ENCODE results near the gene AP5Z1.

AP5Z1 gene

DNA sequence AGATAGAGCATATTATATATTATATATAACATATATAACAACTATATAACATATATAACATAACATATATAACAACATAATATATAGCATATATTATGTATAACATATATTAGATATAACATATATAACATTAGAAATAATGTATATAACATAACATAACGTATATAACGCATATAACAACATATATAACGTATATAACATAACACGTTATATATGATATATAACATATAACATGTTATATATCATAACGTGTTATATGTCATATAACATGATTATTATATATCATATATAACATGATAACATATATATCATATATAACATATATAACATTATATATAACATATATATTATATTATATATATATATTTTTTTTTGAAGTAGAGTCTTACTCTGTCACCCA lies 3.7 kb downstream of the AP5Z1 start:
- no peak overlapping the region for H2AFZ ChIP-seq (ENCODE audit: low read depth, low read length)
- no peak overlapping the region for H3K4me3 ChIP-seq (ENCODE audit: low read depth in 1 of 2, low read length in 2 of 2)
- H3K4me1 ChIP-seq (ENCODE audit: insufficient read depth, low read length) = peaks cover 34% of the 10 kb centered on the region
- peaks cover 43% of the 10 kb centered on the region for H3K79me2 ChIP-seq (ENCODE audit: insufficient read depth, low read length)
- no peaks in the 10 kb centered on the region for H3K9me3 ChIP-seq (ENCODE audit: insufficient read depth, low read length, severe bottlenecking)
- no peak for DNase-seq
- peaks cover 15% of the 10 kb centered on the region for H4K20me1 ChIP-seq (ENCODE audit: insufficient read depth, low read length)
- no peak overlapping the region for H3K27ac ChIP-seq (ENCODE audit: low read length)
- no peak for TF ChIP-seq EZH2 (IDR thresholded peaks at IDR 0.05; ENCODE audit: borderline replicate concordance, low read depth, low read length, severe bottlenecking)
- TF ChIP-seq, protein P1, sequence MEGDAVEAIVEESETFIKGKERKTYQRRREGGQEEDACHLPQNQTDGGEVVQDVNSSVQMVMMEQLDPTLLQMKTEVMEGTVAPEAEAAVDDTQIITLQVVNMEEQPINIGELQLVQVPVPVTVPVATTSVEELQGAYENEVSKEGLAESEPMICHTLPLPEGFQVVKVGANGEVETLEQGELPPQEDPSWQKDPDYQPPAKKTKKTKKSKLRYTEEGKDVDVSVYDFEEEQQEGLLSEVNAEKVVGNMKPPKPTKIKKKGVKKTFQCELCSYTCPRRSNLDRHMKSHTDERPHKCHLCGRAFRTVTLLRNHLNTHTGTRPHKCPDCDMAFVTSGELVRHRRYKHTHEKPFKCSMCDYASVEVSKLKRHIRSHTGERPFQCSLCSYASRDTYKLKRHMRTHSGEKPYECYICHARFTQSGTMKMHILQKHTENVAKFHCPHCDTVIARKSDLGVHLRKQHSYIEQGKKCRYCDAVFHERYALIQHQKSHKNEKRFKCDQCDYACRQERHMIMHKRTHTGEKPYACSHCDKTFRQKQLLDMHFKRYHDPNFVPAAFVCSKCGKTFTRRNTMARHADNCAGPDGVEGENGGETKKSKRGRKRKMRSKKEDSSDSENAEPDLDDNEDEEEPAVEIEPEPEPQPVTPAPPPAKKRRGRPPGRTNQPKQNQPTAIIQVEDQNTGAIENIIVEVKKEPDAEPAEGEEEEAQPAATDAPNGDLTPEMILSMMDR (IDR thresholded peaks at IDR 0.05; ENCODE audit: borderline replicate concordance, extremely low read depth, low read length, poor library complexity, severe bottlenecking) = no peak
- no peak overlapping the region for H3K9ac ChIP-seq (ENCODE audit: low read depth, low read length)
- no peaks in the 10 kb centered on the region for H3K27me3 ChIP-seq (ENCODE audit: insufficient read depth, low read length, poor library complexity)
- no peak overlapping the region for H3K4me2 ChIP-seq (ENCODE audit: insufficient read depth, low read length)
- no peak for ATAC-seq (ENCODE audit: insufficient read depth, low read depth)
- H3K36me3 ChIP-seq (ENCODE audit: insufficient read depth, low read length) = peaks cover 38% of the 10 kb centered on the region

DNA sequence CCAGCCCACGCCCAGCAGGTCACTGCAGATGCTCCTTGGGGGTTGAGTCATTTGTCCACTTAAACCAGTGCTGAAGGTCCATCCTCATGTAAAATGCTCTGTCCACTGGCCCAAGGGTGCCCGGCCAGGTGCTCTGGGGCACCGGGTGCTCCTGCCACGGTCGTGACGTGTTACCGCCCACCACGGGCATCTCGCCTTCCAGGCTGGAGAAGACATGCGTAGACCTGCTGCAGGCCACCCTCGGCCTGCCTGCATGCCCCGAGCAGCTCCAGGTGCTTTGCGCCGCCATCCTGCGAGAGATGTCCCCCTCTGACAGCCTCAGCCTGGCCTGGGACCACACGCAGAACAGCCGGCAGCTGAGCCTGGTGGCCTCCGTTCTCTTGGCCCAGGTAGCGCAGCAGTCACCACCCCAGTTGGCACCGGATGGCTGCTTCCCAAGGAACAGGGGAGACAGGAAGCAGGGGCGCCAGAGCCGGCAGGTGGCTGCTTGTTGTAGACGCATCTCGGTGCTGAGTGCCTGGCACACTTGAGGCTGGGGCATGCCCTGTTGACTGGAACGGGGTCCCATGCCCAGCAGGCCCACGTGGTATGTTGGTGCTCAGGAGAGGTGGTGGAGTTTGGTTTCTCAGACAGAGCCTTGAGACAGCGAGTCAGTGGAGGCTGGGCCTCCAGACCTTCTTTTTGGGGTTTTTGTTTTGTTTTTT lies 6.1 kb downstream of the AP5Z1 start:
- Histone ChIP-seq H3K9ac (ENCODE audit: low read depth, low read length) (no peak overlapping the region), H3K4me2 (ENCODE audit: insufficient read depth, low read length) (no peak overlapping the region), H3K4me1 (ENCODE audit: insufficient read depth, low read length) (peaks cover 17% of the 10 kb centered on the region), H2AFZ (ENCODE audit: low read depth, low read length) (no peak overlapping the region), H3K27ac (ENCODE audit: low read length) (no peak overlapping the region), H3K4me3 (ENCODE audit: low read depth in 1 of 2, low read length in 2 of 2) (no peak overlapping the region), H3K79me2 (ENCODE audit: insufficient read depth, low read length) (peaks cover 28% of the 10 kb centered on the region), H3K9me3 (ENCODE audit: insufficient read depth, low read length, severe bottlenecking) (no peaks in the 10 kb centered on the region), H3K36me3 (ENCODE audit: insufficient read depth, low read length) (peaks cover 59% of the 10 kb centered on the region), H4K20me1 (ENCODE audit: insufficient read depth, low read length) (peaks cover 11% of the 10 kb centered on the region; the same call in 1 of the 2 replicates), H3K27me3 (ENCODE audit: insufficient read depth, low read length, poor library complexity) (no peaks in the 10 kb centered on the region)
- no peak for ATAC-seq (ENCODE audit: insufficient read depth, low read depth)
- no peak for DNase-seq
- TF ChIP-seq, protein P1 (IDR thresholded peaks at IDR 0.05; ENCODE audit: borderline replicate concordance, extremely low read depth, low read length, poor library complexity, severe bottlenecking) = no peak
- TF ChIP-seq EZH2 (IDR thresholded peaks at IDR 0.05; ENCODE audit: borderline replicate concordance, low read depth, low read length, severe bottlenecking) = no peak

DNA sequence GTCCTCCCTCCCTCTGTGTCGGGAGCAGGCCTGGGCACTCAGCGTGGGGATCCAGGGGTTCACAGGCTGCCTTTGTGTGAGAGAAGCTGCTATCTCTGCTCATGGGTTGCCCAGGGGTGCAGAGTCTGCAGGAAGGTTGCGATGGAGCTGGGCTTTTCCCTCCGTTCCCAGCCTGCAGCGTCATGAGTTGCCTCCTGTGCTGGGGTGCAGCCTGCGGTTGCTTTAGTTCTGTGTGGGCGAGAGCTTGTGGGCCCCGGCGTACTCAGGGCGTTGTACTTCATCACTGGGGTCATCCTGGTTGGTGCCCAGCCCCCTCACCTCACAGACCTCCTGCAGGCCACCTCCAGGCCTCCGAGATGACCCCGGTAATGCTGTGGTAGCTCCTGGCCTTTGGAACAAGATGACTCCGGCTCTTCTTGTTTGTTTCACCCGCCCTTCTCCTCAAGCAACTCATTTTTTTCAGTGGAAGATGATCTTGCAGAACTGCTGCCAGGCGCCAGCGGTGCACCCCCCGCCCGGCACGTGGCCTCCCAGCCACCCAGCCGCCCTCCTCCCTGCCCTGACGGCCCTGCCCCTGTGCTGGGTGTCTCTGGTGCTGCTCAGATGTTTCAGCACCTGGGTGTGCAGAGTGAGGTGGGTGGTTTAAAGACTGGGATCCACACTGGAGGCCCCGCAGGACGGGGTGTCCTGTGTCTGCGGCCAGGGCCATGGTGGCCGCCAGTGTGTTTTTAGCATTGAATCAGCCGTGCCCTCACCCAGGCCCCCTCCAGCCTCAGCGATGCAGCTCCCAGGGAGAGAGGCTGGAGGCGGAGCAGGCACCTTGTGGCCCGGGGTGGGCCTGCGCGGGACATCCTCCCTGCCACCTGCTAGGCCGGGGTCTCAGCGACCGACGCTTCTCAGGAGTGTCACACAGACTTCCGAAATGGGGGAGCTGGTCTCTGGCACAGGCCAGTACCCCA lies 7.2 kb downstream of the AP5Z1 start:
- TF ChIP-seq, protein P1 (IDR thresholded peaks at IDR 0.05; ENCODE audit: borderline replicate concordance, extremely low read depth, low read length, poor library complexity, severe bottlenecking) = no peak
- no peak for TF ChIP-seq EZH2 (IDR thresholded peaks at IDR 0.05; ENCODE audit: borderline replicate concordance, low read depth, low read length, severe bottlenecking)
- no peak for ATAC-seq (ENCODE audit: insufficient read depth, low read depth)
- no peaks in the 10 kb centered on the region for H3K9me3 ChIP-seq (ENCODE audit: insufficient read depth, low read length, severe bottlenecking)
- H3K4me2 ChIP-seq (ENCODE audit: insufficient read depth, low read length) = no peak overlapping the region
- H3K9ac ChIP-seq (ENCODE audit: low read depth, low read length) = no peak overlapping the region
- no peak for DNase-seq
- H3K4me3 ChIP-seq (ENCODE audit: low read depth in 1 of 2, low read length in 2 of 2) = no peak overlapping the region
- H3K4me1 ChIP-seq (ENCODE audit: insufficient read depth, low read length) = peaks cover 8% of the 10 kb centered on the region
- H3K79me2 ChIP-seq (ENCODE audit: insufficient read depth, low read length) = peaks cover 18% of the 10 kb centered on the region
- no peaks in the 10 kb centered on the region for H3K27me3 ChIP-seq (ENCODE audit: insufficient read depth, low read length, poor library complexity)
- H4K20me1 ChIP-seq (ENCODE audit: insufficient read depth, low read length) = peaks cover 11% of the 10 kb centered on the region; the same call in 1 of the 2 replicates
- H2AFZ ChIP-seq (ENCODE audit: low read depth, low read length) = no peak overlapping the region
- H3K27ac ChIP-seq (ENCODE audit: low read length) = no peak overlapping the region
- H3K36me3 ChIP-seq (ENCODE audit: insufficient read depth, low read length) = peaks cover 63% of the 10 kb centered on the region

Measured in DND-41 (cell line).